ENCODE data around the gene EIF4G1.

- TF ChIP-seq CTCF (IDR thresholded peaks at IDR 0.05) (no peak), EZH2phosphoT487 (IDR thresholded peaks at IDR 0.05) (no peak), EZH2 (IDR thresholded peaks at IDR 0.05) (no peak)
Observed at GRCh38 chr3:184358921-184359350, 44.5 kb downstream of the EIF4G1 start.

All from neural progenitor cell (in vitro differentiated cells).